Adrenal gland (tissue), 12 donors: ENCODE results near the gene CA5A. TPM values are rescaled to one million over a fixed set of nuclear protein-coding genes. Genes with fewer than 3 reads are reported as not detected.
"Not testable (repeated sequence)": the region's sequence is repeated elsewhere in the genome, so short reads cannot be mapped to it uniquely, and the experiment has no call there.

Experiments
- DNase-seq, 7 donors: peaks; one replicate each; pipeline ENCODE4 v3.0.0-alpha.2; 2019 to 2020
- H3K27ac ChIP-seq, 5 donors: fragments of 200-600 bp; sonication (generic) in 4 of 5; 1 replicate in 3 of 5; 2 replicates in 2 of 5; pipeline versions ENCODE4 v1.5.1 to v1.8.0; 2016 to 2020; ENCODE audit warnings: mild to moderate bottlenecking in 1 of 5
- H3K27me3 ChIP-seq: fragments of 200-600 bp; 2 replicates; pipeline ENCODE4 v1.8.0; 2021
- H3K36me3 ChIP-seq, 2 donors: fragments of 200-600 bp; replicated peaks in 1 of 2; 1 replicate in 1 of 2; 2 replicates in 1 of 2; pipeline versions ENCODE4 v1.5.1 to v1.8.0; 2018 to 2022
- H3K4me1 ChIP-seq, 2 donors: fragments of 200-600 bp; replicated peaks in 1 of 2; 1 replicate in 1 of 2; 2 replicates in 1 of 2; pipeline versions ENCODE4 v1.5.1 to v1.8.0; 2018 to 2021
- H3K4me3 ChIP-seq, 4 donors: fragments of 200-600 bp; sonication (generic) in 3 of 4; one replicate each; pipeline ENCODE4 v1.5.1; 2016 to 2018
- H3K9me3 ChIP-seq, 3 donors: fragments of 200-600 bp; sonication (generic) in 1 of 3; replicated peaks in 1 of 3; 1 replicate in 2 of 3; 2 replicates in 1 of 3; pipeline versions ENCODE4 v1.5.1 to v1.8.0; 2016 to 2021
- CTCF ChIP-seq, 6 experiments: fragments of 450-650 bp in 4 of 6; fragments of 200-600 bp in 2 of 6; sonication (generic) in 1 of 6; IDR thresholded peaks; 1 replicate in 5 of 6; 2 replicates in 1 of 6; pipeline versions ENCODE4 v1.5.1 to v1.8.0; 2016 to 2021; ENCODE audit warnings: antibody characterized with exemption in 6 of 6, mild to moderate bottlenecking in 2 of 6, moderate library complexity in 1 of 6
- POLR2A ChIP-seq, 2 donors: fragments of 450-650 bp; IDR thresholded peaks; one replicate each; pipeline ENCODE4 v1.6.1; 2017; ENCODE audit warnings: antibody characterized with exemption in 2 of 2, mild to moderate bottlenecking in 2 of 2, moderate library complexity in 1 of 2
- WGBS, 4 donors: extraction: QIAGEN DNeasy Blood & Tissue Kit in 2 of 4; methylation state at CpG; one replicate each; pipeline versions ENCODE4 v1.1.5 to v1.1.7; 2013 to 2017; 5-methylcytosine and 5-hydroxymethylcytosine counted together
- intact Hi-C, 2 donors: fragments of 100-400 bp; cut with DNase I; formaldehyde crosslinking; loops; one replicate each; pipeline versions ENCODE4 v1.14.1 to v1.15.0; 2022 to 2023
- polyA plus RNA-seq, 3 donors: library from polyadenylated mRNA; stranded (reverse); fragments of 200-250 nt in 2 of 3; fragments of 350-450 nt in 1 of 3; fragmentation: Illumina TruSeq in 1 of 3; extraction: RNeasy Lipid Tissue Mini Kit (QIAGEN cat#74804) in 1 of 3; gene quantifications; one replicate each; pipeline ENCODE4 v1.2.3, GENCODE V29; 2013 to 2014
- total RNA-seq, 9 donors: library from RNA; depleted of rRNA in 4 of 9; stranded (reverse); fragments of >200 nt in 4 of 9; fragments of 120-200 nt in 1 of 9; fragmentation: NEBNext Ultra II Directional in 1 of 9; extraction: Animal tissue kit (Norgen Biotek cat#: 25700) in 1 of 9; gene quantifications; one replicate each; pipeline versions ENCODE4 v1.1.0 to v1.2.4, GENCODE V29; 2013 to 2023
- donor health status: healthy with polysubstance abuse.
- donor health status: Bipolar disorder and iron deficiency.
- donor health status: DM: yes; HTN: yes; CAD: no.
- donor health status: DM: no; HTN: no; CAD: no.
- donor health status: DM: no; HTN: no; CAD: no.
- donor health status: DM: yes; HTN: yes; CAD: no.

Gene CA5A
- total and polyA plus RNA-seq, 12 donors: 0.17 to 0.56 TPM; not detected in 10

- intact Hi-C loops: no loop called here
- no peaks in the 10 kb centered on the region for H3K9me3 ChIP-seq
- H3K27ac ChIP-seq: no peak overlapping the region
- H3K4me3 ChIP-seq: no peak overlapping the region
- no peaks in the 10 kb centered on the region for H3K27me3 ChIP-seq
- 87 to 92% (median 90%) methylated on average over 29 of the region's 29 CpGs for WGBS, 4 donors
- TF ChIP-seq POLR2A (IDR thresholded peaks at IDR 0.05): no peak
- no peak for TF ChIP-seq CTCF (IDR thresholded peaks at IDR 0.05)
- H3K36me3 ChIP-seq: no peaks in the 10 kb centered on the region
- no peak for DNase-seq
- H3K4me1 ChIP-seq: no peaks in the 10 kb centered on the region
Measured at GRCh38 chr16:87882436-87883019, 53.8 kb downstream of the CA5A start.

- H3K4me3 ChIP-seq: no peak overlapping the region
- H3K9me3 ChIP-seq: no peaks in the 10 kb centered on the region
- TF ChIP-seq CTCF (IDR thresholded peaks at IDR 0.05) (no peak), POLR2A (IDR thresholded peaks at IDR 0.05) (no peak)
- H3K27ac ChIP-seq: no peak overlapping the region
- DNase-seq: no peak
- 61 to 71% (median 67%) methylated on average over 20 to 24 of the region's 24 CpGs for WGBS, 4 donors
- no peaks in the 10 kb centered on the region for H3K27me3 ChIP-seq
- H3K4me1 ChIP-seq: no peaks in the 10 kb centered on the region
- H3K36me3 ChIP-seq: no peaks in the 10 kb centered on the region
- intact Hi-C loops: no loop called here
Measured at GRCh38 chr16:87881324-87882200, 54.8 kb downstream of the CA5A start.

GRCh38 chr16:87880117-87880696 lies 56.1 kb downstream of the CA5A start:
- Histone ChIP-seq H3K27me3 (no peaks in the 10 kb centered on the region), H3K9me3 (no peaks in the 10 kb centered on the region), H3K4me1 (no peaks in the 10 kb centered on the region), H3K36me3 (no peaks in the 10 kb centered on the region), H3K4me3 (no peak overlapping the region), H3K27ac (no peak overlapping the region)
- TF ChIP-seq POLR2A (IDR thresholded peaks at IDR 0.05) (no peak), CTCF (IDR thresholded peaks at IDR 0.05) (no peak)
- intact Hi-C loops: no loop called here
- WGBS, 4 donors: 69 to 84% (median 75%) methylated on average over 16 to 17 of the region's 17 CpGs
- DNase-seq: no peak

GRCh38 chr16:87879411-87880013 lies 56.8 kb downstream of the CA5A start:
- H3K4me3 ChIP-seq, H3K27me3 ChIP-seq, H3K36me3 ChIP-seq, intact Hi-C loops, H3K4me1 ChIP-seq, H3K9me3 ChIP-seq, H3K27ac ChIP-seq, DNase-seq: not testable (repeated sequence)
- 80 to 92% (median 89%) methylated on average over 5 of the region's 5 CpGs for WGBS, 4 donors
